CD4-positive, alpha-beta T cell treated with Interleukin-21 for 1 hour (primary cell): Measurements from ENCODE around the gene MYL2.

Source experiments
- DNase-seq: peaks from one replicate; pipeline ENCODE4 v3.0.0-alpha.2; 2020

Gene MYL2

DNA sequence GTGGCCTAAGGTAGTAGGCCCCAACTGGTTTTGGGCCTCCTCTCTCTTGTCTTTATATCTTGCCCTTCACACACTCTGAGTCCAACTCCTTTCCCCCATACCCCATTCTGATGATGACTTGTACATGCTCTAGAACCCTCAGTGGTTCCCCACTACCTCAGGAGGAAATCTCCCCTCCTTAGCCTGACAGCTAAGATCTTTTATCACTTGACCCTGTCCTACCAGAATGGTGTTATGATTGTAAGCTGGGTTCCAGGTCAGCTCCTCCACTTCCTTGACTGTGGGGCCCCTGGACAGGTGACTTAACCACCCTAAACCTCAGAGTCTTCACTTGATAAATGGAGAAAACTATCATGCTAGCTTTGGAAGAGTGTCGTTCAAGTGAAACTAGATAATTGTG is 9.4 kb upstream of the MYL2 start:
- no peak for DNase-seq

DNA sequence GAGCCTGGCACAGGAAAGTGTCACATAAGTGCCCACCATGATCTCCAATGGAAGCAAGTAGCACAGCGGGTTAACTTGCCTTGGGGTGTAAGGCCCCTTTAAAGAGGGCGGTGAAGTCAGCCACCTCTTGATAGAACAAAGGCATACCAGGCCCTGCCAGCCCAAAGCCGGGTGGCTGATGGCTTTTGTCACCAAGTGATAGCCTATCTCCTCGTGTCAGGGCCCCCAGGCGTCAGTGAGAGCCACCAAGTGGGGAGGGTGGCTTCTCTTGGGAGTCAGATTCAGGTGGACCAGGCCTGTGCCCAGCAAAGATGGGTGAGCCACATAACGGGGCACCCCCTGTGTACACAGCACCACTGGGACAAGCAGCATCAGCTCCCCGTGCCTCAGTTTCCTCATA is 8.3 kb upstream of the MYL2 start:
- no peak for DNase-seq

DNA sequence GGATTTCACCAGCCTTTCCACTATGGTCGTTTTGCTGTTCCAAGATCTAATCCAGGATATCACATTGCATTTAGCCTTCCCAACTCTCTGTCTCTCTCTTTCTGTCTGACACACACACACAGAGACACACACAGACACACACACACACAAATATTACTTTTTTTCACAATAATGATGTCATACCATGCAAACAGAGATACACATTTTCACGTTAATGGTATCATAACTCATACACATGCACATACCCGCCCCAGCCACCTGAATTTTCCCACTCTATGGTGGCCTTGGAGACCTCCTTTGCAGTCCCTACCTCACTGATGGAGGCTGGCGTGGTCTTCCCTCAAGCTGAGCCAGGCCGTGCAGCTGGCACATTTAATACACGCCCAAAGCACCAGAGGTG is 7.2 kb upstream of the MYL2 start:
- no peak for DNase-seq

DNA sequence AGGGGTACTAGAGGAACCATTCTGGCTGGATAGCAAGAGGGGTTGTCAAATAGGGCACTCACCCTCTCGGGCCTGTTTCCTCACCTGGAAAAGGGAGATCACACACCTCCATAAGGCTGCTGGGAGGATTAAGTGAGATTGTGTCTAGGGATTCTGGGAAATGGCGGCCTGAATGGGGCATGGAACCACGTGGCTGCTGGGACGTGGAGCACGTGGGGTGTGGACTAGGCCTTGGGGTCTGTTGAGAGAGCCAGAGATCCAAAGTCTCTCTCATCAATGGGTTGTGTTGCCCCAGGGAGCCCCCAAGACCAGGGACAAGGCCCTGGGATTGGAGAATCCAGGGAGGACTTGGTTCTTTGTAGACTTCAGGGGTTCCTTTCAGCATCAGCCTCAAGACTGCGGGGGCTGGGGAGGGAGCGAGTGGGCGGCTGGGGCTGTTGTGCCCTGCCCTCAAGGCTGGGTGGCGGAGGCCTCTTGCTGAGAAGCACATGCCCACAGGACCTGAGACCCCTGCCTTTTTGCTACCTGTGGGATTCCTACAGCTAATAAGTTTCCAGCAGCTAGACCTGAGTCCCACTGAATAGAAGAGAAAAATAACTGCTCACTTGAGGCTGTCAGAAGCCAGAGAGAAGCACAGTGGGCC is 3.4 kb upstream of the MYL2 start:
- no peak for DNase-seq

DNA sequence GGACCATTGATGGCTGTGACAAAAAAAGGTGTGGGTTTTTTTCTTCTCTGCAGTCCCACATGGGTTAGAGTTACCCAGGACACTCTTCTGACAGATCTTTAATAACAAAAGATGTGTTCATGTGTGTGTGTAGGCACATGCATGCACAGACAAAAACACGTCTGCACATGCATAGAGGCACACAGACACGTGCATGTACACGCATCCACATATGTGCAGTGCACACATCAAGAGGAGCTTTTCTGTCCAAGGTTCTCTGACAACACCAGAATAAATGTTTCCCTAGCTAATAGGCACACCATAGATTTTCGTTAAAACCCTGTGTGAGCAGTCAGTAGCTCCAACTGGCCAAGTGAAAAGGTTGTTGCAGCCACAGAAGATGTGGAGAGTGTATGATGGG is 2.8 kb upstream of the MYL2 start:
- no peak for DNase-seq

DNA sequence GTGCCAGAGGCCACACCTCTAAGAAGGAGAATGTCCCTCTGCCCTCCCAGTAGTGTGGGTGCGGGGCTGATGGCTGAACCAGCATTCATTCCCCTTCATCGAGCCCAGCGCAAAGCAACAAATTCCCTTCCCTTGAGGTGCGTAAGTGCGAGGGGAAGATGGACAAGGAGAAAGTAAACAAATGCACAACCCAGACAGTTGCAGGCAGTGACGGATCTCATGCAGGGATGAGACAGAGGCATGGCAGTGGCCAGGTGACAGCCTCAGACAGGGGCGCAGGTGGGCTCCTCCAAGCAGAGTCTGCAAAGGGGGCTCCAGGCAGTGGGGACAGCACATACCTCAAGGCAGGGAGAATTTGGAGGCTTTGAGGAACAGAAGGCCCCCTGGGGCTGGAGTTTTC is 2.3 kb upstream of the MYL2 start:
- no peak for DNase-seq

DNA sequence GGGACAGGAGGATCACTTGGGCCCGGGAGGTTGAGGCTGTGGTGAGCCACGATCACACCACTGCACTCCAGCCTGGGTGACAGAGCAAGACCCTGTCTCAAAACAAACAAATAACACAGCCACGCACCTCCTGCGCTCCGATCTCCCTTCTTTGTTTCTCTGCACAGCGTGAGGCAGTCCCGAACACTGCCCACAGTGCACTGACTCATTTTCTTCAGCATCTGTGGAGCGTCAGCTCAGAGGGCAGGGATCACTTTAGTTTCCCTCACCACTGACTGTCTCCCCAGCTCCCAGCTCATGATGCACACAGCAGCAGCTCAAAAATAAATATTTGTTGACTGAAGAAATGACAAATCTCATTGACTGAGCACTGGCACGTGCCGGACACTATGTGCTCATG is 883 bp upstream of the MYL2 start:
- no peak for DNase-seq

DNA sequence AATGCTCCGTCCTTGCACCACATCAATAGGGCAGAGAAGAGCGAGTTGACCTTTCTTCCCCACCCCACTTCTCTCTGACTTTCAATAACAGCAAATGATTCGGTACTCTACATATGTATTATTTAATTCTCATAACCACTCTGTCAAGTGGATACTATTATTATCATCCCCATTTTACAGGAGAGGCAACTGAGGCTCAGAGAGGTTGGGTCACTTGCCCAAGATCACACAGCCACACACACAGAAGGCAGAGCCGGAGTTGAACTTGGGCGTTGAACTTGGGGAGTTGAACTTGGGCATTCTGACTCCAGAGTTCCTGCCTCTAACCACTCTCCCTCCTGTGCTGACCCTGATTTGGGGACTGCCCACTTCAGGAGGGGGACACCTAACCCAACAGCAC is 659 bp downstream of the MYL2 start:
- no peak for DNase-seq

DNA sequence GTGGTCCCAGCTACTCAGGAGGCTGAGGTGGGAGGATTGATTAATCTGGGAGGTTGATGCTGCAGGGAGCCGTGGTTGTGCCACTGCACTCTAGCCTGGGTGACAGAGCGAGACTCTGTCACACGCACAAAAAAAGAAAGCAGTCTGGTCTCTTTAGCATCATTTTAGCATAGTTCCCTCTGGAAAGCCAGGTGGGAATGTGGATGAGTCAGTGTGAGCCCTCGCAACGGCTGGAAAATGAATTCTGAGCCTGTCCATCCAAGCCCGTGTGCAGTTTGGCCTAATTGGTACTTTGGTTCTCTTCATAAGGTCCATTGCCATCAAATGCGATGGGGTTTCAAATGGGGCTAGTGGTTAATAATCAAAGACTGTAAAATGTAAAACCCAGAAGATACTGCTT is 2.4 kb downstream of the MYL2 start:
- no peak for DNase-seq

DNA sequence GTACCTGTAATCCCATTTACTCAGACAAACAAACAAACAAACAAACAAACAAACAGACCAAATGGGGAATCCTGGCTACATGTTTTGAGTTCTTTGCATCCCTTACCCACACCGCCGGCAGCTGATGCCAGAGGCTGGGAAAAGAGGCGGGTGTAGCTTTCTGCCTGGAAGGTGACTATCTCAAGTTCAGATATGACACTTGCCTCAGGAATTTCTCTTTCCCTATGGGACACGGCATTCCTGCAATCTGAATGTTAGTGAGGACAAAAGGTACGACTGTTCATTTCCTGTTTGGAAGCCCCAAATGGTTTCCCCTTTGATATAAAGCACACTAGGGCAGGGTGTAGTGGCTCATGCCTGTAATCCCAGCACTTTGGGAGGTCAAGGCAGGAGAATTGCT is 2.9 kb downstream of the MYL2 start:
- DNase-seq, result no peak

DNA sequence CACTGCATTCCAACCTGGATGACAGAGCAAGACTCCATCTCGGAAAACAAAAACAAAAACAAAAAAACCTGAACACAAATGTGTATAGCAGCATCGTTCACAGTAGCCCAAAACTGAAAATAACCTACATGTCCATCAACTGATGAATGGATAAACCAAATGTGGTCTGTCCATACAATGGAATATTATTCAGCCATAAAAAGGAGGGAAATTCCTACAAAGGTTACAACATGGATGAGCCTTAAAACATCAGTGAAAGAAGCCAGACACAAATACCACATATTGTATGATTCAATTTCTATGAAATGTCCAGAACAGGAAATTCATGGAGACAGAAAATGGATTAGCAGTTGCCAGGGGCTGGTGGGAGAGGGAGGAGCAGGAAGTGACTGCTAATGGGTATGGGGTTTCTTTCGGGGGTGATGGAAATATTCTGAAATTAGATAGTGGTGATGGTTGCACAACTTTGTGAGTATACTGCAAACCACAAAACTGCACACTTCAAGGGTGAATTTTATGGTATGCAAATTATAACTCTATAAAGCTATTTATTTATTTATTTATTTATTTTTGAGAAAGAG is 4.0 kb downstream of the MYL2 start:
- no peak for DNase-seq

DNA sequence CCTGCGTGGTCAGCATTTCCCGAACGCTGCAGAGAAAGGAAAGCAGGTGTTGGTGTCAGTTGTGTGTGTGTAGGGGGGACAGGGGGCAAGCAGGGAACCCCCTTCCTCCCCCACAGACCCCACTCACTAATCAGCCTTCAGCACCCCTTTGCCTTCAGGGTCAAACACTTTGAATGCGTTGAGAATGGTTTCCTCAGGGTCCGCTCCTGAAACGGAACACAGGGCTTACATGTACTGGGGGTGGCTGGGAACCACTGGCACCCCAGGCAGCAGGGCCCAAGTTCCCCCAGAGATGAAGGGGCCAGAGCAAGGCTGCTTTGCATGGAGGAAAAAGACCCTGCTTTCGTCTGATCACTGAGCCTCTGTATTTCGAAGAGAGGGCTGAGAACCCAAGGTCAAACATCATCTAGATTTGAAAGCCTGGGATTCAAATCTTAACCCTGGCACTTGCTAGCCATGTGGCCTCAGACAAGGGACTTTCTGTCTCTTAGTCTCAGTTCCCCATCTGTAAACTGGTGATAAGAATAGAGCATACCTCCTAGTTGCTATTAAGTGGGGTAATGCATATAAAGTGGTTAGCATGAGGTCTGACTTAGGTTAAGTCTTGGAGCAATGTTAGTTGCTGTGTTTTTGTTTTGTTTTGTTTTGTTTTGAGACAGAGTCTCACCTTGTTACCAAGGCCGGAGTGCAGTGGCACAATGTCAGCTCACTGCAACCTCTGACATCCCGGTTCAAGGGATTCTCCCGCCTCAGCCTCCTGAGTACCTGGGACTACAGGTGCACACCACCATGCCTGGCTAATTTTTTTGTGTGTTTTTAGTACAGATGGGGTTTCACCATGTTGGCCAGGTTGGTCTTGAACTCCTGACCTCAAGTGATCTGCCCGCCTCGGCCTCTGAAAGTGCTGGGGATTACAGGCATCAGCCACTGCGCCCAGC is 7.0 kb downstream of the MYL2 start:
- DNase-seq, result peak; percentile 7

DNA sequence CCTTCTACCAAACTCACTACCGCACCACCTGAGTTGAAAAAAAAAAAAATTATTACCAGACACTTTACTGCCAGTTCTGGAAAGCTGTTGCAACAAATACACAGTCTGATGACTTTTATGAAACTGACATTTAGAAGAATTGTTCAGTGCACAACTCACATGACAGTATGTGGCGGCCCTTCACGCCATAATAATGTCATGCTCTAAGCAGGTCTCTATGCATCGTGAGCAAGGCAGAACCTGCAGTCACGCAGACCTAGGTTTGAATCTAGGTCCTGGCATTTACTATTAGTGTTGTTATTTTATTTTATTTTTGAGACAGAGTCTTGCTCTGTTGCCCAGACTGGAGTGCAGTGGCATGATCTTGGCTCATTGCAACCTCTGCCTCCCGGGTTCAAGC is 8.1 kb downstream of the MYL2 start:
- no peak for DNase-seq

DNA sequence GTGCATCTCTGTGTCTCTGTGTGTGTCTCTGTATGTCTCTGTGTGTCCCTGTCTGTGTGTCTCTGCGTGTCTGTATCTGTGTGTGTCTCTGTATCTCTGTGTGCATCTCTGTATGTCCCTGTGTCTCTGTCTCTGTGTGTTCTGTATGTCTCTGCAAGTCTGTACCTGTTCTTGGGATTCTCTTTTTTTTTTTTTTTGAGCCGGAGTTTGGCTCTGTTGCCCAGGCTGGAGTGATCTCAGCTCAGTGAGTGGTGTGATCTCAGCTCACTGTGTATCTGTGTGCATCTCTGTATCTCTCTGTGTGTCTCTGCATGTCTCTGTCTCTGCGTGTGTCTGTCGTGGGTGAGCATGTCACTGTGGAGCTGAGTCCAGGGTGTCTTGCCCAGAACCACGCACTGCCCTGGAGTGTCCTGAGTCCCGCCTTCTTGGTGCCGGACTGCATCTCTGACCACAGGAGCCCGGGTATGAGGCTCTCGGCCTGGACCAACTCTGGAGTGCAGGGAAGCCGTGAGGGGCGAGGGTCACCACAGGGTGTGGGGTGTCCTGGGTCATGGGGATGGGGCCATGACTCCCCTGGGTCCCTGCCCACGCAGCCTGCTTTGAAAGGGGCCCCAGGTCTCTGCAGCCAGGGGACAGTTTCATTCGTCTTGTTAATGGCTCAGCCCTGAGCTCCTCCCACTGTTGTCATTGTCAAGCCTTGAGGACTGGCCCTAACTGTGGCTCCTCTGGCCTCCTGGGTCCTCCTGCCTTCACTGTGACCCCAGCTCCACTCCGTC is 11.8 kb downstream of the MYL2 start:
- DNase-seq, result no peak

DNA sequence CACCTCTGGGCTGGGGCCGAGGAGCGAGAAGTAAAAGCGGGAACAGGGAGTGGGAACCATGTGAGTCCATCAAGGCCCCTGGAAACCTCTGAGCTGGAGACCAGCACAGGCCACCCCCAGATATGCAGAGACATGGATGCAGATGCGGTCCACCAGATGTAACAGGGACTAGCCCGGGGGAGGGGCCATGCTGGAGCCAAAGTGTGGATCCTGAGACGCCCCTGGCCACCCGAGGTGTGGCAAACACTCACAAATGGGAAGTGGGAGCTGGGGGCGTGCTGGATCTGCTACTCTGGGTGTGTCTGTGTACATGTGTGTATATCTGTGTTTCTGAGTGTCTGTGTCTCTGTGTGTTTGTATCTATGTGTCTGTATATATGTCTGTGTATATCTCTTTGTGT is 12.8 kb downstream of the MYL2 start:
- no peak for DNase-seq

DNA sequence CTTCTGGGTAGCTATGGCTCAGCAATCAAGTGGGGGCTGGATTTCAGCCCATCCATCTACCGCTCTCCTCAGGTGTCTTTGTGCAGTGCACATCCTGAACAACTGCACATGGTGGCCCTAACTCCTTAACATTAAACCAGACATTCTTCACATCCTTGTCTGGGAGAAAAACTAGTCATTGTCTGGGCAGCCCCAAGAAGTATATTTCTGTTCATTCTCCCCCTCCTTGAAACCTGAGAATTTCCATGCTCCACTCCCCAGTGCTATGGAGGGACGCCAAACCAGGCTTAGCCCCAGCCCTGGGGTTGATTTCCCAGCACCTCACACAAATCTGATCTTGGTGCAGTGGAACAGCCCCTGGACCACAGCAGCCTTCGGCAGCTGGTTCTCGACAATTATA is 13.4 kb downstream of the MYL2 start:
- no peak for DNase-seq

DNA sequence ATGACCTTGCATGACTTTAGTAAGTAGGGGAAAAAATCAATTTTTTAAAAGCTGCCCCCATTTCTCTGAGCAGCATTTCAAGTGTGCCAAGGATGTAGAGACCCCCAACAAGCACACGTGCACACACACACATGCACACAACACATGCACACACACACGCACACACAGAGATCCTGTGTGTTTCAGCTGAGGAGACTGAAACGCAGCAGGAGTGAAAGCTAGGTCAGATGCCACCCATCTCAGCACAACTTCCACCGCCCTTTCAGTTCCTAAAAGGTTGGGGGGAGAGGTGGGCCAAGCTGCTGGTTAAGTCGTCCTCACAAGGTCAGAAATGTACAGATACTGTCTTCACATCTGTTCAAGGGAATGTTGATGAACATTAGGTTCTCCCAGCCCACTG is 13.9 kb downstream of the MYL2 start:
- DNase-seq, result no peak

DNA sequence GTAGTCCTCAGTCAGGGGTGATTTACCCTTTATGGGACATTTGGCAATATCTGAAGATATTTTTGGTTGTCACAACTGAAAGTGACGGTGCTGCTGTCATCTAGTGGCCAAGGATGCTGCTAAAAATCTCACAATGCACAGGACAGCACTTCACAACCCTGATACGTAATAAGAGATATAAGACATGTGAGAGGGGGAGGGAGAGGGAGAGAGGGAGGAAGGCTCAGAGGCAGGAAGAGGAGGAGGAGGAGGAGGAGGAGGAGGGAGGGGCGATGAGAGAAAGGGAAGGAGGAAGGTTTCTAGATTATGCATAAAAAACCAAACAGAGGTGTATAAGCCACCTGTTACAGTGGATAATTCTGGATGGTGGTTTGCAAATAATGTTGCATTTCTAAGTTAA is 14.3 kb downstream of the MYL2 start:
- DNase-seq, result no peak

DNA sequence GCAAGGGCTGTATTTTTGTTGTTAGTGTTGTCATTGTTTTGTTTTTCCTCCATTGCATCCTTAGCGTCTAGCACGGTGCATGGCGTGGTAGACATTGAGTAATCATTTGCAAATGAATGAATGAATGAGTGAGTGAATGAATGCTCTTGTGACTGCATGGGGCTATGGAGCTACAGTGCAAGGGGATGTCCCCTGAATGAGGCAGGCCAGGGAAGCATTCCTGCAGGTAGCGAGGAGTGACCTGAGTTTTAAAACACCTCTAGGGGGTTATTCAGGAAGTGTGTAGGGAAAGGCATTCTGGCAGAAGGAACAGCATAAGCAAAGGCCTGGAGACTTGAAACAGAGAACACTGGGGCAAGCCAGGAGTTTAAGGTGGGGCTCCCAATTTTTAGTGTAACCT is 16.9 kb downstream of the MYL2 start:
- no peak for DNase-seq

DNA sequence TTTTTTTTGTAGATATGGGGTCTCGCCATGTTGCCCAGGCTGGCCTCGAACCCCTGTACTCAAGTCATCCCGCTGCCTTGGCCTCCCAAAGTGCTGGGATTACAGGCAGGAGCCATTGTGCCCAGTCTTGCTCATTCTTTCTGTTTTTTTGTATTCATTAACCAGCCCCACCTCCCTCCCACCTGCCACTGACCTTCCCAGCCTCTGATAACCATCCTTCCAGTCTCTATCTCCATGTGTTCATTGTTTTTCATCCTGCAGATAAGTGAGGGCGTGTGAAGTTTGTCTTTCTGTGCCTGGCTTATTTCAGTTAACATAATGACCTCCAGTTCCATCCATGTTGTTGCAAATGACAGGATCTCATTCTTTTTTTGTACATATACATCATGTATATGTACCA is 19.0 kb downstream of the MYL2 start:
- no peak for DNase-seq

DNA sequence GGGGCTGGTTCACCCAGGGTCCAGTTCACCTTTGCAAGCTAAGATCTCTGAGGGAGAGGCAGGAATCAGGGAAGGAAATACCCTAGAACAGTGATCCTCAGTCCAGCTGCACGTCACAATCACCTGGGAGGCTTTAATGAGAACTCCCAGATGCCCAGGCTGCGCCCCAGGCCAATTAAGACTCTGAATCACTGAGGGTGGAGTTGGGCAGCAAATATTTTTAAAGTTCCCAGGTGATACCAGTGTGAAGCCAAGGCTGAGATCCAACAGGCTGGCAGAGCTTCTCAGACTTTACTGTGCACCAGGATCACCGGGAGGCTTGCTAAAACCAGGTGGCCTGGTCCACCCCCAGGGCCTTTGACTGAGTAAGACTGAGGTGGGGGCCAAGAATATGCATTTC is 23.8 kb downstream of the MYL2 start:
- no peak for DNase-seq

DNA sequence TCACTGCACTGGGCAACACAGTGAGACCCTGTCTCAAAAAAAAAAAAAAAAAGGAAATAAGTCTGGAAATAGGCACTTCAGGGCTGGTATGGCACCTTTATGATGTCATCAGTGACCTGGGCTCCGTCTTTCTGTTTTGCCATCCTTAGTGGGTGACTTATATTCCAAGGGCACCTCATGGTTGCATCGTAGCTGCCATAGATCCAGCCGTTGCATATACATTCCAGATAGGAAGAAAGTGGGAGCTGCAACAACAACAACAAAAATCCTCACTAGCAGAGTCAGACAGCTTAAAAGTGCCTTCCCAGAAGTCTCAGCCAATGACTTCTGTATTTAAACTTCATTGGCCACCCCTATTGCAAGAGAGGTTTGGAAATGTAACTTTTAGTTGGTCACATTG is 26.4 kb downstream of the MYL2 start:
- no peak for DNase-seq

DNA sequence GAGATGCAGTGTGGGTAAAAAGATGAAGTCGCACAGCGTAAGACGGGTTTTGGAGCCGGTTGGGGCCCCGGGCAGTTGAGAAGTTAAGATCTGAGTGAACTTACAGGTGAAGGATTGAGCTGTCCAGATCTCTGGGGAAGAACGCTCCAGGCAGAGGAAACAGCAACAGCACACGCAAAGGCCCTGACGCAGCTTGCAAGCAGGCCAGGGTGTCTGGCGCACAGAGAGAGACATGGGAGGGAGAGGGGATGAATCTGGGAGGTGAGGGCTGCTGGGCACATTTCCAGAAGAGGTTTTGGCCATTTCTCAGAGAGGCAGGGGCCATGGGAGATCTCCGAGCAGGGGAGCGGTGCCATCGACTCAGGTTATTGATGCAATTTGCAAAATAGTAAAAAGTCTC is 31.0 kb downstream of the MYL2 start:
- no peak for DNase-seq
